ENCODE data around the gene TTC32.
"Not testable (repeated sequence)": the region's sequence is repeated elsewhere in the genome, so short reads cannot be mapped to it uniquely, and the experiment has no call there.

TTC32 gene

DNA sequence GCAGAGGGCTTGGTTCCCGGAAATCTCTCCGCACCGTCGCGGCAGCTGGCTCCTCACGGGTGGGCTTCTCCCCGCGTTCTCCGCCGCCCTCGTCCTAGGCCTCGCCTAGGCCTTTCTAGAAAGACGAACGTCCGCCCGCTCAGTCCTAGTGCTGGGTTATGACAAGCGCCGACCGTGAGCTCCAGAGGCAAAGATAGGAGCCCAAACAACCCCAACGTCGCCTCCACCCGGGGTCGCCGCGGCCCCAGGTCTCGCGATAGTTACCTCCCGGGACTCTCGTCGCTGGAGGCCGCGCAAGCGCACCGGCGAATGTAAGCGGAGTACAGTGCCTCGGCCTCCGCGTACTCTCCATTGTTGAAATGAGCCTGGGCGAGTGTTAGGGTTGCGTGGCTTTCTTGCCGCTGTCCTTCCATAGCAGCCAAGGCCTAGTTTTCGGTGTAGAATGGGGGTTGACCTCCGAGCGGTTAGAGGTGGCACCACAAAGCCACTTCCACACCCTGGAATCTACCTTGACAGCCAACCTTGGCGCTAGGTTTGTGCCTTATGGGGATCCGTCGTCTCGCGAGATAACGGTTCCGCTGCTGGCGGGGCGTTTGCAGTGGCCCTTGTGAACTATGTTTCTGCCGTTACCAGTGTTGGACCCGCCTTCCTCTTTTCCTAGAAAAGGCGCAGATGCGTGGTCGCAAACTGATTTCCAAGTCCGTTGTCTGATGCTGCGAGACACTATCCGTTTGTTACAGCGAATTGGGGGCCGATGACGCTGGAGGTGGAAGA lies at the start of gene TTC32:
TTC32 (minus strand) TSS at position 542 of the 774 bp plus-strand sequence; CDS start at position 413, 129 bp downstream.
- peak; percentile 68 for DNase-seq (ENCODE audit: low read depth, low spot score)

- DNase-seq (ENCODE audit: low read depth, low spot score) = no peak
Observed at GRCh38 chr2:19949071-19949470, 47.3 kb upstream of the TTC32 start.

DNA sequence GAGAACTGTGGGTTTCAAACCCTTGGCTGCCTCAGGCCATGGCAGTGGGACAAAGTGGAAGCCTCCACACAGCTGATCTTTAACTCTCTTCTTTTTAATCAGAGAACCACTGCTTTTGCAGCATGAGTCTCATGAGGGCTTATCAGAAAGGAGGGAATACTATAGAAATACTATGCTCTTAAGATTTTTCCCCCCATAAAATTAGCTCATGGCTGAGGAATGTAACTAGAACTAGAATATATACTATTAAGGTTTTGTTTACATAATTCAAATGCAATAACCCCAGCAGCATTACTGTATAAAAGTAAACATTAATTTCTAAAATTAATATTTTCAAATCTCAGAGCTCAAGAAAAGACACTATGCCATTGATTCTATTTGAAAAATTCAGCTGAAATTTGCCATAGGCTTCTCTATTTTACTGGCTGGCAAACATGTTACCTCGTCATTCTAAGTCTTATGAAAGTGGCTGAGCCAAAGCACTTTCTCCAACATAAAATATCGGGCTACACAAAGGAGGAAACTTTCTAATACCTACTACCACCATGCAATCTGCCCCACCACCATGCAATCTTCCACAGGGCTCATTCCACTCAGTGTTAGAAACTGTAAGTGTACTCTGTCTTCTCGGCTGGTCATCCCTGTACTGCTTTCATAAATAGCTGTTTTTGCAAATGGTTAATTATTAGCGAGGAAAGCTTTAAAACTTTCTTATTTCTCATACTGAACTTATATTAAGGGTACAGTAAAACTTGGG lies 45.6 kb upstream of the TTC32 start:
- no peak for DNase-seq (ENCODE audit: low read depth, low spot score)

- peak; percentile 23 for DNase-seq (ENCODE audit: low read depth, low spot score)
Observed at GRCh38 chr2:19944205-19944845, 42.5 kb upstream of the TTC32 start.

DNA sequence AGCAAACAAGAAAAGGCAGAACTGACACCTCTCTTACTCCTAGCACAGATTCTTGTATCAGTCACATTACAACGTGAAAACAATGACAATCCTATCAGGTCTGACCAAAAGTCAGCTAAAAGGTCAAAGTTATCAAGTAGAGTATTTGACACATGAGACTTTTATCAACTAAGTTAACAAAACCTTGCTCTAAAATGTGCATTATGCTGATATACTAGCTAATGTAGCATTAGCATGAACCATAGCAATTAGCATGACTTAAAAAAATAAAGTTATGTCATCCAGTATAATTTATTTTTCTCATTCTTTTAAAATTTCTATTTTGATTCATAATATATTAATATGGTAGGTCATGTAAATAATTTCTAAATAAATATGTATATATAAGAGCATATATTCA lies 41.4 kb upstream of the TTC32 start:
- no peak for DNase-seq (ENCODE audit: low read depth, low spot score)

- DNase-seq (ENCODE audit: low read depth, low spot score) = no peak
Observed at GRCh38 chr2:19942199-19942598, 40.4 kb upstream of the TTC32 start.

DNA sequence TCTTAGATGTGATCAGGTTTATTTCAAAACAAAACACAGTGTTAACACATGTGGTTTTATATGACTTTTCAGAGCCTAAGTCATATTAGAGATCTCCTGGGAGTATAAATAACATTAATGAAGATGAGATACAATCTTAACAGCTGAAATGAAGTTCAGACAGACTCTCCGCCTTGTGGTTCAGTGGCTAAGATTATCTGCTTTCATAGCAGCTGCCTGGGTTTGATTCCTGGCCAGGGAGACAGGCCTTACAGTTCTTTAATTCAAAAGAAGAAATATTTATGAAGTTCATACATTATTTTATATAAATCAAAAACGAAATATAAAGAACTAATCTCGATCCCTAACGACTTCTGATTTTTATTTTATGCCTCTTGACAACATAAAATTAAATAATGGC lies 35.2 kb upstream of the TTC32 start:
- DNase-seq (ENCODE audit: low read depth, low spot score) = no peak

DNA sequence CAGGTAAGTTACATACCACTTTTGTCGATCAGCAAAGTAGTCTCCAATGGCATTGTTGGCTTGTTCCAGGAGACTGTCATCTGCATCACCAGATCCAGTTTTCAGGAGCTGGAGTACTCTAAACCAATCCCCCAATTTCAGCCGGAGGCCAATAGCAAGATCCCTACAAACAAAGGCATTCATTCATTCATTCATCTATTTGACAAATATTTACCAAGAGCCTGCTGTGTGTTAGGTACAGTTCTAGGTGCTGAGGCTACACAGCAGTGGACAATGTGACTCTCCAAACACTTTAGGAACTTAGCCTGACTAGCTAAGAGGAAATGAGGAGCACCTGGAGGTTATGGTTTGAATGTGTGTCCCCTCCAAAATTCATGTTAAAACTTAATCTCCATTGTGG lies 34.4 kb upstream of the TTC32 start:
- no peak for DNase-seq (ENCODE audit: low read depth, low spot score)

DNA sequence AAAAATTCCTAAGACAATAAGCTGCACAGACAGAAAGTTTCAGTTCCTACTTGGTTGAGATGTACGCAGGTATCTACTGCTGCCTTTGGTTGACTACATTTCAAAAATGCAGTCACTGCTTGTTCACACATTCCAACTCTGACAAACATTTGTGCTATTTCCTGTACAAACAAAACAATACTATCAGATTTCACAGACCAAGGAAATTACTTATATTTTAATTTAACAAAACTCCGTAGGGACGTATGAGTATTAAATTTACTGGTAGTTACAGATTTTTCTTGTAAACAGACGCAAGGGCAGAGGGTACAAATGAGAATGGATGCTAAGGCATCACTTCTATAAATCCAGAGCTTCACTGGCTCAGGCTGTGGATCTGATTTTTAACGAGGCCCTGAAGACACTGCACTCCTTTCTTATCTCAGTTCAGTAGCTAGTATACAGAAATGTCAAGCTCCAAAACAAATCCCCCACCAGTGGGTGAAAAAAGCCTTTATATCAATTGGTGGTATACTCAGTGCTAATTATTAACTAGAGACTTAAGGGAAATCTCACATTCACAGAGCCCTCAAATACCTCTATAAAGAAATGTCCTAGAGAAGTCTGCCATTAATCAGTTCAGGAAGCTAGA lies 31.7 kb upstream of the TTC32 start:
- DNase-seq (ENCODE audit: low read depth, low spot score) = no peak

DNA sequence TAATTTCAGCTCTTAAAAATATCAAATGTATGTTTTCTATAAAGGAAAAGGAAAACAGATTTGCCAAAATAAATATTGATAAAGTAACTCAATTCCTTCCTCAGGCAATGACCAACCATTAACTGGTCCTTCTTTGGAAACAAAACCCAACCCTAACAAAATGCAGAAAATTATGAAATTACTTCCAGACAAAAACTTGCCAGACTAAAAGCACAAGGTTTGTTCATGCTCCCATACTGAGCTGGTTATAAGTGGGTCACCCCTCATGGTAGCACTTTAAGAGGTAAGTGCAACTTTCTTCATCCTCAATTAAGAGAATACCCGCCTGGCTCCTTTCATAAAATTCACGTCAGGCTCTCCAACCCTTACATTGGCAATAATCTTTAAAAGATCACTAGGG lies 31.1 kb upstream of the TTC32 start:
- no peak for DNase-seq (ENCODE audit: low read depth, low spot score)

GRCh38 chr2:19929226-19929625 lies 27.4 kb upstream of the TTC32 start:
- DNase-seq (ENCODE audit: low read depth, low spot score) = no peak

GRCh38 chr2:19927816-19928215 lies 26.0 kb upstream of the TTC32 start:
- DNase-seq (ENCODE audit: low read depth, low spot score) = not testable (repeated sequence)

DNA sequence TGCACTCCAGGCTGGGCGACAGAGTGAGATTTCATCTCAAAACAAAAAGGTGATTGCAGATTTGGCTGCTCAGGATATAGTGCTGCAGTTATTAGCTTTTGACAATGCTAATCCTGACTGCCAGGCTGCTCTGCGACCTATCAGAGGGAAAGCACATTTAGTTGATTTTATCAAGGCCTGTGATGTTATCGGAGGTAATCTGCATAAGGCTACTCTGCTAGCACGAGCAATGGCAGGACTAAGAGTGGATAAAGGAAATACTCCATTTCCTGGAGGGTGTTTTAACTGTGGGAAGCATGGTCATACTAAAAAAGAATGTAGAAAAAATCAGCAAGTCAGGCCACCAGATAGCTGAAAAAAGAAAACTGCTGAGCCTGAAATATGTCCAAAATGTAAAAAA lies 22.7 kb upstream of the TTC32 start:
- not testable (repeated sequence) for DNase-seq (ENCODE audit: low read depth, low spot score)

DNA sequence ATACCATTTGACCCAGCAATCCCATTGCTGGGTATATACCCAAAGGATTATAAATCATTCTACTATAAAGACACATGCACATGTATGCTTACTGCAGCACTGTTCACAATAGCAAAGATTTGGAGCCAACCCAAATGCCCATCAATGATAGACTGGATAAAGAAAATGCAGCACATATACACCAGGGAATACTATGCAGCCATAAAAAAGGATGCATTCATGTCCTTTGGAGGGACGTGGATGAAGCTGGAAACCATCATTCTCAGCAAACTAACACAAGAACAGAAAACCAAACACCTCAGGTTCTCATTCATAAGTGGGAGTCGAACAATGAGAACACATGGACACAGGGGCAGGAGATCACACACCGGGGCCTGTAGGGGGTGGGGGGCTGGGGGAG lies 20.4 kb upstream of the TTC32 start:
- not testable (repeated sequence) for DNase-seq (ENCODE audit: low read depth, low spot score)

- no peak for DNase-seq (ENCODE audit: low read depth, low spot score)
Observed at GRCh38 chr2:19916385-19916950, 14.7 kb upstream of the TTC32 start.

DNA sequence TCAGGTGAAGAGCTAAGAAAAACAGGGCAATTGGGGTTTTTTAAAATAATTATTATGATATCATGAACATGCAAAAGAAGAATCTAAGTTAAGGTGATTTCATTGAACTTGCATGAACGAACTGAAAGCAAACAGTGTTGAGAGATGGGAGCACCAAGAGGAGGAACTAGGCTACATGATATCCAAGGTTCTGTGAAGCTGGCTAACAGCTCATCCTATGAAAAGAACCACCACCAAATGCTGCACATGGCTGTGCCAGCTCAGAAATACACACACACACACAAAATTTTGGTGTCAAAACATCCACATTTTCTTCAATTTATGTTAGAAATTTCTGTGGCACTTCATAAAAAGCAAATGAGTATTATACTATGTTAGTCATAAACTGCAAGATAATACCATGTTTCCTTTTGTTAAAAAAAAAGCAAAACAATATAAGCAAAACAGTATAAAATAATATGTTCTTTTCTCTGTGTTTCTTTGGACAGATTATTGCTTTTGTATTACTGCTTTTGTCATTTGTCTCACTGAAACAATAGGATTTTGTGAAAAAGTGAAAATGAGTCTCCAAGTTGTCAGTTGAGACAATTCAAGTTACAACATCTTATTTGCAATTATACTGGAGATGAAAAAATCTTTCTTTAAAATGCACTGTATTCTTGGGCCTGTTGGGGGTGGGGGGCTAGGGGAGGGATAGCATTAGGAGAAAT lies 12.6 kb upstream of the TTC32 start:
- no peak for DNase-seq (ENCODE audit: low read depth, low spot score)

- DNase-seq (ENCODE audit: low read depth, low spot score) = no peak
Observed at GRCh38 chr2:19911808-19912509, 10.2 kb upstream of the TTC32 start.

- DNase-seq (ENCODE audit: low read depth, low spot score) = no peak
Observed at GRCh38 chr2:19902216-19902740, 495 bp upstream of the TTC32 start.

DNA sequence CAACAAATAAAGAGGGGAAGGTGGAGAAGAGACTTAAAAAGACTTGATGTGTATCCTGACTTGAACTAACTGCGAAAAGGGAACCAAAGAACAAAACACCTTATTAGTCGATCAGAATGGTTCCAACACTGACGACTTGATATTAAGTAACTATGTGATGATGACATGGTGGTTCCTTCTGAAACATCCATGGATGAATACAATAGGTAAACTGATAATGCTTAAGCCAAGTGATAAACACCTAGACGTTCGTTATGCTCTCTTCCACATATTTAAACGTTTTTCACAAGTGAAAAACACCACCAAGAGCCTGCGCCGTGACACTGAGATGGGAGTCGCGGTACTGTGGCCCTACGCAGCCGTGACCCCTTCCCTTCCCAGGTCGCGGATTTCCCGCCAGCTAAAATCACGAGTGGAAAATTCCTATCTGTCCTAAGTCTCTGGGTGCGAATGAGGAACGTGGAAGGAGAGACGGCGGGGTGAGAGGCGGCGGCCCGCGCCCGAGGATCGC lies 797 bp downstream of the TTC32 start:
- DNase-seq (ENCODE audit: low read depth, low spot score) = no peak

All from iPS DF 19.7 (cell line).